ENCODE results near the gene TPGS1. TPM values are rescaled to one million over a fixed set of nuclear protein-coding genes. Genes with fewer than 3 reads are reported as not detected.

TPGS1 gene
- total RNA-seq, 6 experiments from 2014 or later, result 20.2 to 24.7 (median 21.1) TPM

DNA sequence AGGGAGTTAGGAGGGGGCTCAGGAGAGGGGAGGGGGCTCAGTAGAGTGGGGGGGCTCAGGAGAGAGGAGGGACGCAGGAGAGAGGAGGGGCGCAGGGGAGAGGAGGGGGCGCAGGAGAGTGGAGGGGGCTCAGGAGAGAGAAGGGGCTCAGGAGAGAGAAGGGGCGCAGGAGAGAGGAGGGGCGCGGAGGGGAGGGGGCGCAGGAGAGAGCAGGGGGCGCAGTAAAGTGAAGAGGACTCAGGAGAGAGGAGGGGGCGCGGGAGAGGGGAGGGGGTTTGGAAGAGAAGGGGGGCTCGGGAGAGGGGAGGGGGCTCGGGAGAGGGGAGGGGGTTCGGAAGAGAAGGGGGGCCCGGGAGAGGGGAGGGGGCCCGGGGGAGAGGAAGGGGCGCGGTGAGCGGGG lies 10.3 kb upstream of the TPGS1 start:
- H3K4me1 Mint-ChIP-seq (ENCODE audit: low read depth), result no peaks in the 10 kb centered on the region
- no peak for TF ChIP-seq CTCF (IDR thresholded peaks at IDR 0.05)
- H3K9me3 Mint-ChIP-seq, result peaks cover 12% of the 10 kb centered on the region
- H3K27me3 Mint-ChIP-seq (ENCODE audit: insufficient read depth), result peaks cover 5% of the 10 kb centered on the region
- H3K4me3 Mint-ChIP-seq, result no peak overlapping the region
- DNase-seq, result no peak
- H3K36me3 Mint-ChIP-seq (ENCODE audit: low read depth), result peaks cover 9% of the 10 kb centered on the region; the same call in 1 of the 2 replicates
- no peak overlapping the region for H3K27ac Mint-ChIP-seq

DNA sequence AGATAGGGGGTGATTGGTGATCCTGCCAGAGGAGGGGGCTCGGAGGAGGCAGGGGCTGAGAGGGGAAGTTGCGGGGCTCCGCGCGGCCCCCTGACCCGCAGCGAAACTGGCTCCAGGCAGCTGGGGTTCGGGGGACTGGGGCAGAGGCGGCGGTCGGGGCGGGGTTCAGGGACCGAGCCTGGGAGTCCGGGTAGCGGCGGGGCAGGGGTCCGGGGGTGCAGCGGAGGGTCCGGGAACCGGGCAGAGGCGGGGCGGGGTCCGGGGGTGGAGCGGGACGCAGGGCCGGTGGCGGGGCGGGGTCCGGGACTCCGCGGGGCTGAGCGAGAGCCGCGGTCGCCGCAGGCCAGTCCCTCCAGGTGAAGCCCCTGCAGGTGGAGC lies 9.8 kb upstream of the TPGS1 start:
- peaks cover 12% of the 10 kb centered on the region for H3K9me3 Mint-ChIP-seq
- no peaks in the 10 kb centered on the region for H3K4me1 Mint-ChIP-seq (ENCODE audit: low read depth)
- TF ChIP-seq CTCF (IDR thresholded peaks at IDR 0.05), result no peak
- H3K27ac Mint-ChIP-seq, result no peak overlapping the region
- peaks cover 7% of the 10 kb centered on the region for H3K27me3 Mint-ChIP-seq (ENCODE audit: insufficient read depth)
- H3K4me3 Mint-ChIP-seq, result no peak overlapping the region
- DNase-seq, result no peak
- H3K36me3 Mint-ChIP-seq (ENCODE audit: low read depth), result peaks cover 9% of the 10 kb centered on the region; the same call in 1 of the 2 replicates

DNA sequence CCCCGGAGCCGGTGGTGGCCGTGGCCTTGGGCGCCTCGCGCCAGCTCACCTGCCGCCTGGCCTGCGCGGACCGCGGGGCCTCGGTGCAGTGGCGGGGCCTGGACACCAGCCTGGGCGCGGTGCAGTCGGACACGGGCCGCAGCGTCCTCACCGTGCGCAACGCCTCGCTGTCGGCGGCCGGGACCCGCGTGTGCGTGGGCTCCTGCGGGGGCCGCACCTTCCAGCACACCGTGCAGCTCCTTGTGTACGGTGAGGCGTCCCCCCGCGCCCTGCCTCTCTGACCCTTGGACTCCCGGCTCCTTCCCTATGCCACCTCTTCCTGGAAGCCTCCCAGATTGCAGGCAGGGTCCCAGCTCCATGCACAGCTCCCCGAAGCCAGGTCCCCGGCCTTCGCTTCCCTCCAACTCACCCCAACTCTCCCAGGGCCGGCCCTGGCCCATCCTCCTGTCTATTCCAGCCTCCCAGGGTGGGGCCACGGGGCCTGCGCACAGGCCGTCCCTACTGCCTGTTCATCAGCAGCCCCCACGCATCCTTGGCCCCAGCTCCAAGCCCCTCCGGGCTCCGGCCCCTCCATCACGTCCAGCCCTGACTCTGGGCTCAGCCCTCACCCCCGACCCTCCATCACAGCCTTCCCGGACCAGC lies 9.3 kb upstream of the TPGS1 start:
- H3K9me3 Mint-ChIP-seq, result peaks cover 9% of the 10 kb centered on the region
- H3K36me3 Mint-ChIP-seq (ENCODE audit: low read depth), result peaks cover 6% of the 10 kb centered on the region; the same call in 1 of the 2 replicates
- H3K4me3 Mint-ChIP-seq, result no peak overlapping the region
- no peaks in the 10 kb centered on the region for H3K4me1 Mint-ChIP-seq (ENCODE audit: low read depth)
- no peak for DNase-seq
- TF ChIP-seq CTCF (IDR thresholded peaks at IDR 0.05), result no peak
- peaks cover 8% of the 10 kb centered on the region for H3K27me3 Mint-ChIP-seq (ENCODE audit: insufficient read depth)
- no peak overlapping the region for H3K27ac Mint-ChIP-seq

- no peak overlapping the region for H3K27ac Mint-ChIP-seq
Observed at GRCh38 chr19:498511-498891, 8.8 kb upstream of the TPGS1 start.

GRCh38 chr19:498977-499623 lies 8.2 kb upstream of the TPGS1 start:
- Mint-ChIP-seq H3K4me1 (ENCODE audit: low read depth) (no peaks in the 10 kb centered on the region), H3K27ac (no peak overlapping the region), H3K4me3 (no peak overlapping the region), H3K9me3 (no peaks in the 10 kb centered on the region), H3K27me3 (ENCODE audit: insufficient read depth) (peaks cover 6% of the 10 kb centered on the region), H3K36me3 (ENCODE audit: low read depth) (no peaks in the 10 kb centered on the region)
- no peak for TF ChIP-seq CTCF (IDR thresholded peaks at IDR 0.05)
- no peak for DNase-seq

More at GRCh38 chr19:498511-498891, 8.8 kb upstream of the TPGS1 start:
- Mint-ChIP-seq H3K36me3 (ENCODE audit: low read depth) (peaks cover 4% of the 10 kb centered on the region; the same call in 1 of the 2 replicates), H3K9me3 (peaks cover 4% of the 10 kb centered on the region), H3K27me3 (ENCODE audit: insufficient read depth) (peaks cover 8% of the 10 kb centered on the region), H3K4me1 (ENCODE audit: low read depth) (no peaks in the 10 kb centered on the region), H3K4me3 (no peak overlapping the region)
- DNase-seq, result no peak
- TF ChIP-seq CTCF (IDR thresholded peaks at IDR 0.05), result no peak

All from HFFc6 (cell line).